Loucy (cell line): ENCODE measurements around the gene PRDM2.

Experiments used
- H2AFZ ChIP-seq: fragments of 200-600 bp; sonication (generic); 2 replicates; pipeline ENCODE4 v1.6.0; 2016; ENCODE audit warnings: antibody characterized with exemption, mild to moderate bottlenecking, low read length, moderate library complexity
- H3F3A ChIP-seq: fragments of 200-600 bp; 2 replicates; pipeline ENCODE4 v1.6.0; 2016; ENCODE audit warnings: antibody characterized with exemption, low read depth, mild to moderate bottlenecking
- H3K27me3 ChIP-seq: fragments of 200-600 bp; sonication (generic); 2 replicates; pipeline ENCODE4 v1.6.1; 2014; ENCODE audit warnings: low read length, mild to moderate bottlenecking; ENCODE audit not compliant: insufficient read depth, poor library complexity, severe bottlenecking
- H3K36me3 ChIP-seq: fragments of 200-600 bp; sonication (generic); 2 replicates; pipeline ENCODE4 v1.6.1; 2016; ENCODE audit warnings: low read length; ENCODE audit not compliant: insufficient read depth
- H3K4me1 ChIP-seq: fragments of 200-600 bp; sonication (generic); 2 replicates; pipeline ENCODE4 v1.5.1; 2014; ENCODE audit warnings: low read length, mild to moderate bottlenecking; ENCODE audit not compliant: insufficient read depth, poor library complexity, severe bottlenecking
- H3K4me2 ChIP-seq: fragments of 200-600 bp; sonication (generic); 2 replicates; pipeline ENCODE4 v1.6.0; 2014; ENCODE audit warnings: antibody characterized with exemption, low read length, low read depth, mild to moderate bottlenecking; ENCODE audit not compliant: poor library complexity, severe bottlenecking
- H3K4me3 ChIP-seq: fragments of 200-600 bp; sonication (generic); 2 replicates; pipeline ENCODE4 v1.5.1; 2014; ENCODE audit warnings: low read length, mild to moderate bottlenecking, mixed read lengths; ENCODE audit not compliant: poor library complexity, severe bottlenecking
- H3K79me2 ChIP-seq: fragments of 200-600 bp; sonication (generic); 2 replicates; pipeline ENCODE4 v1.6.1; 2014; ENCODE audit warnings: low read length; ENCODE audit not compliant: insufficient read depth
- H3K9ac ChIP-seq: fragments of 200-600 bp; sonication (generic); 2 replicates; pipeline ENCODE4 v1.6.0; 2014; ENCODE audit warnings: mild to moderate bottlenecking, low read depth, low read length, moderate library complexity; ENCODE audit not compliant: poor library complexity, severe bottlenecking
- H3K9me2 ChIP-seq: fragments of 200-600 bp; sonication (generic); replicated peaks from 2 replicates; pipeline ENCODE4 v1.6.1; 2016; ENCODE audit warnings: low read depth, low read length, mixed read lengths
- H3K9me3 ChIP-seq: fragments of 200-600 bp; sonication (generic); 2 replicates; pipeline ENCODE4 v1.6.1; 2014; ENCODE audit warnings: mild to moderate bottlenecking, antibody characterized with exemption, low read length, low read depth; ENCODE audit not compliant: insufficient read depth
- H4K20me1 ChIP-seq: fragments of 200-600 bp; sonication (generic); 2 replicates; pipeline ENCODE4 v1.6.0; 2014; ENCODE audit warnings: antibody characterized with exemption, low read length, mild to moderate bottlenecking; ENCODE audit not compliant: insufficient read depth, poor library complexity, severe bottlenecking
- EZH2phosphoT487 ChIP-seq: fragments of 200-600 bp; IDR thresholded peaks from 2 replicates; pipeline ENCODE4 v1.6.1; 2018; ENCODE audit warnings: antibody characterized with exemption, mild to moderate bottlenecking, moderate library complexity, borderline replicate concordance
- TF ChIP-seq, protein P1 (sequence below): fragments of 200-600 bp; sonication (generic); conservative IDR thresholded peaks from 2 replicates; pipeline ENCODE4 v1.5.1; 2014; ENCODE audit warnings: mild to moderate bottlenecking, antibody characterized with exemption, low read length

Gene PRDM2

DNA sequence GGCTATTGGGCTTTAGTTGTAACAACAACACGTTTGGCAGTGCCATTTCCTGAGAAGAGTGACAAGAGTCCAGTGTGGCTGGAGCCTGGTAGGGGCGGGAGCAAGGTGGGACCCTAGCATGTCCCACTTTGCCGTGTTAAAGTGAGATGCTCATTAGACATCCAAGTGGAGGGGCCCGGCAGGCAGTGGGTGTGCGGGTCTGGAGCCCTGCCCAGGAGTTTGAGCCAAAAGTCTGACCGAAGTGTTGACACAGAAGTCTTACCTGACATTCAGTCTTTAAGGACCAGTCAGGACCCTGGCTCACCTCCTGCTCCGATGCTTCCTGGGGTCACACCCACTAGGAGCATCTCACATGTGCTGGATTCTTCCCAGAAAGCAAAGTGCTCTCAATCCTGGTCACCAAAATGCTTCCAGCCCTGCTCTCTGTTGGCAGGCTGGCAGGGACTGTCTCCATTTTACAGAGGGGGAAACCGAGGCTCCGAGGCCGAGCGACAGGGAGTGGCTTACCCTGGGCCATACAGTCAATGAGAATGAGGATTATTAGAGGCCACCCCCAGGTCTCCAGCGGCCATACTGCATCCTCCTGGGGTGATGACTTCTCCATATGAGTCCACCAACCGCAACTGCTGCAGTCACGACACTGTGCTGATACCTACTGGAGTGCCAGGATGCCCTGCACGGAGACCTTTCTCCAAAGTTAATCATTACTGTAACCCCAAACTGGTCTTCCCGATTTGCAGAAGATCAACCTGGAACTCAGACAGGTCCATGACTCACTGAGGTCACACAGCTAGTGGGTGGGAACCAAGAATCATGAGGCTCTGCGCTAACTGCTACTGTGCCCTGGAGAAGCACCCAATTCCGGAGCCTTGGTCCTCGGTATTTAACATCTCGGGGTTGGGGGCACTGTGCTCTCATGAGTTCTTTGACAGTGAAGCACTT lies 112.7 kb downstream of the PRDM2 start:
- Histone ChIP-seq H3K9me3 (no peaks in the 10 kb centered on the region), H3K4me2 (no peak overlapping the region)

DNA sequence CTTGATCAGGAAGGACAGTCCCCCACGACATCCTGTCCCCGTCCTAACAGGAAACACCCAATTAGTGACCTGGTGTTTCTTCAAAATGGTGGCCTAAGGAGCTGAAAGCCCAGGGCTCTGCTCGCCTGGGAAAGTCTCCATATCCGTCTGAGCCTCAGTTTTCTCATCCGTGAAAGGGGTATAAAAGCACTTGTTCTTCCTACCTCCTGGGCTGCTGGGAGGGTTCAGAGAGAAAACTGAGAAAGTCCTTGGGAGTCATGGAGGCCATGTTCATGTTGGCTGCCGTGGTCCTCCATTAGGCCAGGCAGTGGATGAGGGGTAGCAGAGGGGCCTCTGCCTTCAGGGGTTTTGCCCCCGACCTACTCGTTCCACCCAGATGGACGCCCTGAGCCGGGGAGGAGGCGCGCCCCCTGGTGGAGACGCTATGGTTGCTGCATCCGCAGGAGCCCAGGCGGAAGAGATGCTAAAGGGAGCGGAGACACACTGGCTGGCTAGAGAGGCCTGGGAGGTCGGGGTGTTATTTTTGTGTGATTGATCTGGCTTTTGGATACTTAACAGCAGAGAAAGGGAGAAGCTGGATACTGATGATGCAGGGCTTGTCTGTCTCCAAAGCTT lies 113.5 kb downstream of the PRDM2 start:
- TF ChIP-seq, protein P1, sequence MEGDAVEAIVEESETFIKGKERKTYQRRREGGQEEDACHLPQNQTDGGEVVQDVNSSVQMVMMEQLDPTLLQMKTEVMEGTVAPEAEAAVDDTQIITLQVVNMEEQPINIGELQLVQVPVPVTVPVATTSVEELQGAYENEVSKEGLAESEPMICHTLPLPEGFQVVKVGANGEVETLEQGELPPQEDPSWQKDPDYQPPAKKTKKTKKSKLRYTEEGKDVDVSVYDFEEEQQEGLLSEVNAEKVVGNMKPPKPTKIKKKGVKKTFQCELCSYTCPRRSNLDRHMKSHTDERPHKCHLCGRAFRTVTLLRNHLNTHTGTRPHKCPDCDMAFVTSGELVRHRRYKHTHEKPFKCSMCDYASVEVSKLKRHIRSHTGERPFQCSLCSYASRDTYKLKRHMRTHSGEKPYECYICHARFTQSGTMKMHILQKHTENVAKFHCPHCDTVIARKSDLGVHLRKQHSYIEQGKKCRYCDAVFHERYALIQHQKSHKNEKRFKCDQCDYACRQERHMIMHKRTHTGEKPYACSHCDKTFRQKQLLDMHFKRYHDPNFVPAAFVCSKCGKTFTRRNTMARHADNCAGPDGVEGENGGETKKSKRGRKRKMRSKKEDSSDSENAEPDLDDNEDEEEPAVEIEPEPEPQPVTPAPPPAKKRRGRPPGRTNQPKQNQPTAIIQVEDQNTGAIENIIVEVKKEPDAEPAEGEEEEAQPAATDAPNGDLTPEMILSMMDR: peak; percentile 46
- TF ChIP-seq EZH2phosphoT487: no peak
- H3K79me2 ChIP-seq: no peaks in the 10 kb centered on the region
- H3K36me3 ChIP-seq: no peaks in the 10 kb centered on the region
- no peak overlapping the region for H3K9ac ChIP-seq
- no peaks in the 10 kb centered on the region for H3K9me2 ChIP-seq
- H3K4me3 ChIP-seq: no peak overlapping the region
- no peaks in the 10 kb centered on the region for H4K20me1 ChIP-seq
- no peak overlapping the region for H3K4me2 ChIP-seq
- no peaks in the 10 kb centered on the region for H3F3A ChIP-seq
- no peak overlapping the region for H2AFZ ChIP-seq
- H3K27me3 ChIP-seq: no peaks in the 10 kb centered on the region
- H3K4me1 ChIP-seq: peaks cover 23% of the 10 kb centered on the region
- no peaks in the 10 kb centered on the region for H3K9me3 ChIP-seq

More for the DNA sequence above, 112.7 kb downstream of the PRDM2 start:
- H3K27me3 ChIP-seq: no peaks in the 10 kb centered on the region
- no peaks in the 10 kb centered on the region for H3K36me3 ChIP-seq
- H3K4me1 ChIP-seq: peaks cover 31% of the 10 kb centered on the region
- no peaks in the 10 kb centered on the region for H3F3A ChIP-seq
- TF ChIP-seq, protein P1: no peak
- no peak for TF ChIP-seq EZH2phosphoT487
- no peak overlapping the region for H3K9ac ChIP-seq
- H3K79me2 ChIP-seq: no peaks in the 10 kb centered on the region
- H3K9me2 ChIP-seq: no peaks in the 10 kb centered on the region
- H2AFZ ChIP-seq: no peak overlapping the region
- H4K20me1 ChIP-seq: peaks cover 3% of the 10 kb centered on the region
- no peak overlapping the region for H3K4me3 ChIP-seq

DNA sequence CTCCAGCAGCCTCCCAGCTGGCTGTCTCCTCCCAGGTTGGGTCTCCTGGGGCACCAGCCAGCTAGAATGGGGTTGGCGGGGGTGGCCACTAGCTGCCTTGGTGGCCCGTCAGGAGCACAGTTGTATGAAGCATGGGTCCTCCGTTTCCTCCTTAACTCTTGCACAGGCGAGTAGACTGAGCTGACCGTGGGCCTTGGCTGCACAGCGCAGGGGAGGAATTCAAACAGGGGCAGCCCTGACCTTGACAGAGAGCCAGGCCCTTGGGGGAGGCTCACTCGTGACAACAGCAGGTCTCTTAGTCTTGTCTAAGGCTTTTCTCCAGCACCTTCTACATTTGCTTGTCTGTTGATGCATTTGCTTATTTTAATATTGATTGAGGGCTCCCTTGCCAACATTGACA lies 114.1 kb downstream of the PRDM2 start:
- no peak overlapping the region for H3K9ac ChIP-seq
- no peaks in the 10 kb centered on the region for H4K20me1 ChIP-seq
- H3K9me3 ChIP-seq: no peaks in the 10 kb centered on the region
- H3K4me3 ChIP-seq: no peak overlapping the region
- H3K4me2 ChIP-seq: no peak overlapping the region
- no peaks in the 10 kb centered on the region for H3K36me3 ChIP-seq
- peaks cover 18% of the 10 kb centered on the region for H3K4me1 ChIP-seq
- H3K9me2 ChIP-seq: no peaks in the 10 kb centered on the region
- no peak overlapping the region for H2AFZ ChIP-seq
- H3K79me2 ChIP-seq: no peaks in the 10 kb centered on the region
- H3K27me3 ChIP-seq: no peaks in the 10 kb centered on the region
- no peaks in the 10 kb centered on the region for H3F3A ChIP-seq
- no peak for TF ChIP-seq EZH2phosphoT487
- TF ChIP-seq, protein P1: no peak
